Non-pigmented ciliary epithelial cell (primary cell): ENCODE results near the gene SMIM23.

ENCODE experiments used
- DNase-seq: peaks from one replicate; pipeline ENCODE4 v3.0.0-alpha.2; 2010; ENCODE audit warnings: low read depth

SMIM23 gene

DNA sequence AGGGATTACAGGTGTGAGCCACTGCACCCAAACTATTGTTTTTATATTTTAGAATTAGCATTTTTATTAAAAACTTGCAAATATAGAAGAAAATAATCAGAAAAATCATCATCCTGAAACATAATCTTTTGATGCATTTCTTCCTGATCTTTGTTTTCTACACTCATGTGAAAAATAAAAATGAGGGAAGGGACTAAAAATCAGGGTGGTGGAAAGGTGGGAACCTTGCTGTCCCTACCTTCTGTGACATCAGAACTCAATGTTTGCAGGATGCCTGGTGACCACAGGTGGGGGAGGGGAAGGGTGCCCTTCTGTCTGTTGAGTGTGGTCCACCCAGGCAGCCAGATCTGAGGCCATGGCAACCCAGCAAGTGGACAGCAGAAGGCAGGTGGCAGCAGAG lies at the start of gene SMIM23:
TSS of gene SMIM23 (plus strand) at position 301 of the 400 bp plus-strand sequence. CDS start at position 356, 55 bp downstream.
- DNase-seq: no peak

DNA sequence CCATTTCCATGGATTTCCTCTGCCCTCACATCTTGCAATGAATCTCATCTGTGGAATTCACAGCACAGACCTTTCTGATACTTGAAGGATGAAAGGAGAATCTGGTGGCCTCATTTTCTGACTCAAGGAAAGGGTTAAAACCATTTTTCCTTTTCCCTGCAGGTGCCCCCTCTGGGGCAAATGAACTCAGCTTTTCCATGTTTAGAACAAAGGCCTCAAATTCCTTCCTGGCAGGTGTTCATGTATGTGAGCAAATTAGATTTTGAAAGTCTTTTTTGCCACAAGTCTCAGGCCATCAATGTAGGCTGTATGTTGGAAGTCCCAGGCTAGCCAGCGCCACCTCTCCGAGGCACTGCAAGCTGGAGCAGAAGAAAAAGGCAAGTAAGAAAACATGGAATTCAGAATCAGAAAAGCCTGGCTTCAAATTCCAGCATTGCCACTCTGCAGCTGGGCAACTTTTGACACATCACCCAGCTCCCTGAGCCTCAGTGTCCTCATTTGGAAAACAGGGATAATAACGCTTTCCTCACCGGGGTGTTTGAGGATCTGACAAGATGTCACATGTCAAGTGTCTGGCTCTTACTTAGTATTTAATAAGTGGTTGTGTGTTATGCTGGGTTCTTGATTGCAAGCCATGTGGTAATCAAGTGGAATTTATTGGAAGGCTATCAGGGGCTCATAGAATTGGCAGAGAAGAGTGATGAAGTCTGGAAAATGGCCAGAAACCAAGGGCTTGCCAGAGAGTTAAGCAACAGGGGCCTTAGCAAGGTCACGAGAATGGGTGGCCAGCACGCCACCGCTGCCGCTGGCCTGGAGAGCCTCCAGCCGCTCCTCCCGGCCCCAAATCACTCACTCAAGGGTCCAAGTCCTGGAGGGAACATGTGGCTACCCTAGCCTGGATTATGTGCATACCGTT lies 48.4 kb upstream of the SMIM23 start:
- no peak for DNase-seq

DNA sequence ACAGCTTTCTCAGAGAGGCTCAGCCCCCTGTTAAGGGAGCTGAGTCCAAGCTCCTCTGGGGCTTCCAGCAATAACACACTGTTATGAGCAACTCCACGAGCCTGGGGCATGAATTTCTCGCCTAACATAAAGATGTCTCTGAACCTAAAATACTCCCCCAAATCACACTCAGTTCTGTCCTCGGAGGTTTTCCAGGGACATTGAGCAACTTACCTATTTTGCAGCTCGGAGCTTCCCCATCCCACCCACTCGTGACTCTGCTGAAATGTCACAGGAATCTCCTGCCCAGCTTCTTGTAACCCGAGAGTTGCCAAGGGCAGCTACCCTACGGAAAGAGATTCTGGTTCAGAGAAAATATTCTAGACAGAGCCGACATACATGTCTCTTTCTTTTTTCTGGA lies 47.1 kb upstream of the SMIM23 start:
- no peak for DNase-seq

DNA sequence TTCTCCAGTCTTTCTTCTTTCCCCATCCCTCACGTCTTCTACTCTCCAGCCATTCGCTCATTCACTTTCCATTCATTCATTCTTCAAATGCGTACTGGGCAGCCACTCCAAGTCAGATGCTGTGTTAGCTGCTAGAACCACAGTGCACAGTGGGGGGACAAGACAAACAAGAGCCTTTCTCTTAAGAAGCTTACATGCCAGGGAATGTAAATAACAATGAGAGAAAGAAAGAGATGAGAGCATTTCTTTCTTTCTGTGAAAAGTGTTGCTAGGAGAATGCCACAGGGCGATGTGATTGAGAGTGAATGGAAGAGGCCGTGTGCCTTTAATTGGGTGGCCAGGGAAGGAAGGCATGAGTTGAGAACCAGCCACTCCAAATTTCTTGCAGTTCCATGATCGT lies 46.3 kb upstream of the SMIM23 start:
- DNase-seq: no peak

DNA sequence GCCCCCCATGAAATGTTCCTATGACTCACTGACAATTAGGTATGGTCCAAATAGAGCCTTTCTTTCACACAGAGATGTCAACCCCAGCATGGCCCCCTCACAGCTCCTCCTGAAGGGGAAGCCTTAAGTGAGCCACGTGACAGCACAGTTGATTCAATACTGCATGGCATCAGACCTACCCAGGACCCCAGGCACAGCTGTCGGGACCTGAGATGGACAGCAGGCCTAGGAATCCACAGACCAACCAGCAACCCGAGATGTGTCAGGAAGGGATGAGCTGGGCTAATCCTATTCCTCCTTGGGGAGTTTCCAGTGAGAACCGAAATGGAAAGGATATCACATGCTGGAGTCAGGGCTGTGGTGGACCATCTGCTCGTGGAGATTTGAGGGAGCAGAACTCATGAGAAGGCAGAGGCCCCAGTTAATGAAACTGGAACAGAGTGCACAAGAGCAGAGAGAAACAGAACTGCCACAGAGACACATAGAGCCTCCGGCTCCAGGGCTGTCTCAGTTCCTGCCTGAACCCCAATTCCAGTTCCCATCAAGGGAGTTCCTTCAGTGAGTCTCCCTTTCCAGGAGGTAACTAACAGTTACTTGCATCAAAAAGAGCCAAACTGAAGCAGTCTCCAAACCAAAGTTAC lies 42.1 kb upstream of the SMIM23 start:
- no peak for DNase-seq

DNA sequence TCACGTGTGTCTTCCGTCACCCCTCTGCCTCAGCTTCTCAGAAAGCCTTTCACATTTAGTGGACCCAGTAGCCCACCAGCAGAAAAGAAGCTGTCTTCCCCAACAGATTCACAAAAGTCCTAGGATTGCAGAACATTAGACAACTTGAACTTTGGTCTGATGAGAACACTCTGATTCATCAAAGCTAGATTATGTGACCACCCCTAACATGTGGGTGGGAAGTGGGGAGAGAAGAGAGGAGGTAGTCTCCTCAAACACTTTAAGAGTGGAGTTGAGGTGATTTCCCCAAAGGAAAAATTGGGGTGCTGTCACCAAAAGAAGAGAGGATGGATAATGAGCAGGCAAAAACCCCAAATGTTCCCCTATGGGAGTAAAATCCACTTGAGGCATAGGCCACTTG lies 41.4 kb upstream of the SMIM23 start:
- no peak for DNase-seq

DNA sequence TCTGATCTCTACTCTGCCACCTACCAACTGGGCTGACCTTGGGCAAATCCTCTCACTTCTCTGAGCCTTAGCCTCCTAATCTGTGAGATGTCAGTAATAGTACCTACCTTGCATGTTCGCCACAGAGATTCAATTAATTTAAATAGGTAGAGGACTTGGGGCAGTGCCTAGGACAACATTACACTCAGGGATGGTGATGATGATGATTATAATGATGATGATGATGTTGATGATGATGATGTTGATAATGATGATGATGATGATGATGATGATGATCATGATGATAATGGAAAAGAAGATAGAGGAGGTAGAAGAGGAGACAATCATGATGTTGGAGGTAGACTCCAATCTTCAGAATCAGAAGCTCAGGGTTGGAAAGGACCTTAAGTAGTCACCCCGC lies 40.7 kb upstream of the SMIM23 start:
- DNase-seq: no peak

DNA sequence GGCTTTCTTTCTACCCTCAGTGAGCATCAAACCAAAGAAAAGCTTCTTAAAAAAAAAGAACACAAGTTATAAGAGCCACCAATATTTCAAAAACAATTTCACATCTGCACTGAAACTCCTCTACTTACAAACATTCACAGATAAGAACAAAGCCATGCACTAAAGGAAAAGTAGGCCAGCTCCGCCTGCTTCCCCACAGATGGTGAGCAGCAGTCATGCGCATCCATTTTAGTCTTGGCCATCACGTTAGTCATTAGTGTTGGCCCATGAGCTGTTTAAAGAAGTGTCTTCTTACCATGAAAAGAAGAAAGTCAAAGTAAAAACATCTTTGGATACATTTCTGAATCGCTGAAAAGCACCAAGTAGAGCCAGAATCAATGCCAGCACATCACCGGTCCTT lies 40.0 kb upstream of the SMIM23 start:
- no peak for DNase-seq

DNA sequence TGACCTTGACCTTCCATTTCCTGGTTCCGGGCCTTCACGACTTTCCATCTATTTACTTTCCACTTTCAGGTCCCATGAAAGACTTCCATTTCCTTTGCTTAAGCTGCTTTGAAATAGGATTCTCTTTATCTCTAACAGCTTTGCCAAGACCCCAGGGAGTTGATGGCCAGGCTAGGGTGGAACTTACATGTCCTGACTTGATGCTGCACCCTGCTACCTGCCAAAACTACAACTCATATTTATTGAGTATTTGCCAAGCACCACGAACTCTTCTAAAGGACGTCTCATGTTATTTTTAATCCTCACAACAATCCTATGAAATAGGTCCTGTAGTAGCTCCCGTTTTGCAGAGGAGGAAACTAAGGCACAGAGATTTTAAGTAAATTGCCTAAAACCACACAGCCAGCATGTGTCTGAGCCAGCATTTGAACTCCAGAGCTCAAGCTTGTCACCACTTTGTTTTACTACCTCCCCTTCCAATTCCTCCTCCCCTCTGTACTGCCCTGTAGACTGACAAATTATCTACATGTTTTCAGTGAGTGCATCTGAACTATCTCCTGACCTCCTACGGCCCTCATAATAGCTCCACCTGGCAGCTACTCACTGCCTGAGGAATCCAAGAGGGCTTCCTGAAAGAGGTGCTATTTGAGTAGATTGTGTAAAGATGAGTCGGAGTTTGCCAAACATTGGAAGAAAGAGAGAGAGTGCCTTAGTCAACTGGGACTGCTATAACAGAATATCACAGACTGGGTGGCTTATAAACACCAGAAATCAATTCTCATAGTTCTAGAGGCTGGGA lies 38.4 kb upstream of the SMIM23 start:
- DNase-seq: no peak

DNA sequence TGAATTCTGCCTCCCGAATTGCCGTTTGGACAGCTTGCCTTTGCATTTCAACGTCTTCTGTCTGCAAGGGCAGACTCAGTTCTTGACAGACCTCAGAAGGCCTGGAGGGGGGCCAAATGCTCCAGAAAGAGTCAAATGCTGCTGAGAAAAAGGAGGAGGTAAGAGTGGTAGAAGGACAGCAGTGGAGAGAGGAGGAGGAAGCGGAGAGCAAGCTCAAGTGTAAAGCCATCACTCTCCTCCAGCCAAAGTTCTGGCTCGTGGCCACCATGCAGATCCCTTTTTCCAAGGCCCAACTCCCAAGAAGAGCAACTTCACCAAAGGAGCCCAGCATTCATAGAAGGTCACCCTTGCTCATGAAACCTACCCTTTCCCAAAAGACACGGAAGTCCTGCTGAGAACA lies 36.9 kb upstream of the SMIM23 start:
- DNase-seq: no peak

DNA sequence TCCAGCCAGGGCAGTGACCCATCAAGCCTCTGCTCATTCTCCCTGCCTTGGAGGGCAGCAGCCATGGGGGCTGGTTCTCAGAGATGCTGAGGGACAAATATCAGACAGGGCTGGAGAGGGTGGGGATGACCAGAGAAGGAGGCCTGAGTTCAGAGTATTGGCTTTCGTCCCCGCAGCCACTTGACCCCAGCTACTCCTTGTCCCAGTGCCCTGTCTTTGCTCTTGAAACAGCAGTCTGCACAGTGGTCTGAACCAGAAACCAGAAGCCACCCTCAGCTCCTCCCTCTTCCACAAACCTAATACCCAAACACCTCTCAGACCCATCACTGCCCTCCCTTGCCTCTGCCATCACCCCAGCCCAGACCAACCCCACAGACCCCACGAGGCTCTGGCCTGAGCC lies 36.3 kb upstream of the SMIM23 start:
- DNase-seq: no peak

DNA sequence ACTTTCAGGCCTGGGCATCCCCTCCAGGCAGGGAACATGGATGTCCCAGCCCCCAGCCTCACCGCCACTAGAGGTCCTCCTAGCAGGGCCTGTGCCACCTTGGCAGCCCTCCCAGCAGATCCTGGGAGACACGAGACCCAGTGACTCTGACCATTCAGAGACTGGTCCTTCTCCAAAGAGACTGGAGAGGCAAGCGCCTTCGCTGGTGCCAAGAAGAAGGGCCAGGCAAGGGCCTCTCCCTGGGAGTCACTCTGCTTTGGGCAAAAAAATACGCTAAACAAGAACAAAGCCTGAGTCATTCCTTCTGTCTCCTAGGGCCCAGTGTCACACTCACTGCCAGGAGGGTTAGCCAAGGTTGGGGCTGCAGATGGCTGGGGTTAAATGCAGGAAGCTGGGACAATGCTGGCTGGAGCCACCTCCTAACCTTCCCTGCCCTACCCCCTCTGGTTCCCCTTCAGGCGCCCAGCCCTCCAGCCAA lies 35.3 kb upstream of the SMIM23 start:
- no peak for DNase-seq

DNA sequence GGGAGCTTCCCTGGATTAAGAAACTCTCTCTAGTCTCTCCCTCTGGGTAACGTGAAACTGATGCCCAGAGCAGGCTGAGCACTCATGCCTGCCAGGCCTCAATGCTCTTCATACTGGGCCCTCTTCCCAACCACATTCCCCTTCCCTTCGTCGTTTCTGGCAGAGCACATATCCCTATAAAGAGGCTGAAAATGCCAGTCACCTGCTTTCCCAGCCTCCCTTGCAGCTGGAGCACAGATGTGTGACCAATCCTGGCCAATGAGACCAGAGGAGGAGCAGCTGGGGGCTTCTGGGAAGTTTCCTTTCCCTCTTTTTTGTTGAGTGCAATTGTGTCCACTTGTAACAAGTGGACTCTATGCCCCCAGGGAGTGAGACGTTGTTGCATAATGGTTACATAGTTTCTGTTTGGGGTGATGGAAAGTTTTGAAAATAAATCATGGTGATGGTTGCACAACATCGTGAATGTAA lies 30.2 kb upstream of the SMIM23 start:
- no peak for DNase-seq

DNA sequence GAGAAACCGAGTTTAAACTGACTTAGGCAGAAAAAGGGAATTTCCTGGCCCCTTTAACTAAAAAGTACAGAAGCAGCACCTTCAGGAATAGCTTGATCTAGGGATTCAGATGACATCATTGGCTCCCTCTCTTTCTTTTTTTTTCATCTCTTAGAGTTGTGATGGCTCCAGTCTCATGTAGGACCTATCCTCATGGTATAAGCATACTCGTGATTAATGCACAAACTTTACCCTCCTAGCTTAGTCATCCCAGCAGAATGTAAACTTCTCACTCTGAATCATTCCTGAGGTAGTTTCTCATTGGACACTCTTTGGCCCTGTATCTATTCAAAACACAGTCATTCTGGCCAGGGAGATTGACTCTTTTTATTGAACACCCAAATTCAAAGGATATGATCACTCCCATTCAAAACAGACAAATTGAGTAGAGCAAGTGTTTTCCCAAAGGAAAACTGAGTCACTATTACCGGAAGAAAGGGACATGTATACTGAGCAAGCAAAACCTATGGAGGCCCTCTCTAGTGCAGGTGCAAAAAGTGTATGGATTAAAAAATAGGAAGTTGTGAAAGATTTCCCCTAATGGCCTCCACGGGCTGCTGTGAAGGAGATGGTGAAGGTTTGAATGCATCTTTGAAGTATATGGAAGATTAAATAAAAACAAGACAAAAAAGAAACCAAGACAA lies 27.6 kb upstream of the SMIM23 start:
- DNase-seq: peak; percentile 85

DNA sequence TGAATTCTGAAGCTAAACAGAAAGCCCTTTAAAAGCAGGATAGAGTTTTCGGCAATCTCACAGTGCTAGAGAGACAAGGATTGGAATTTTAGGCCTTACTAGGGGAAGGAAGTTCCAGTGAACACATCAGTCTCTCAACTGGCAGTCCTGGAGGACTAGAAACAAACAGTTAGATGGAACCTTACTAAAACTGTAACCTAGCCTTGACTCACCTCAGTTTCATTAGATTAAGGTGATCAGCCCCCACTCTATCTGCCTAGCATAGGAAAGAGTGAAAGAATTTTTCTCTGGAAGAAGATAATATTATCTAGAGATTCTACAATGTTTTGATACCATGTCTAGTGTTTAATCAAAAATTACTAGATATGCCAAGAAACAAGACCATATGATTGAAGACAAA lies 25.8 kb upstream of the SMIM23 start:
- DNase-seq: no peak

DNA sequence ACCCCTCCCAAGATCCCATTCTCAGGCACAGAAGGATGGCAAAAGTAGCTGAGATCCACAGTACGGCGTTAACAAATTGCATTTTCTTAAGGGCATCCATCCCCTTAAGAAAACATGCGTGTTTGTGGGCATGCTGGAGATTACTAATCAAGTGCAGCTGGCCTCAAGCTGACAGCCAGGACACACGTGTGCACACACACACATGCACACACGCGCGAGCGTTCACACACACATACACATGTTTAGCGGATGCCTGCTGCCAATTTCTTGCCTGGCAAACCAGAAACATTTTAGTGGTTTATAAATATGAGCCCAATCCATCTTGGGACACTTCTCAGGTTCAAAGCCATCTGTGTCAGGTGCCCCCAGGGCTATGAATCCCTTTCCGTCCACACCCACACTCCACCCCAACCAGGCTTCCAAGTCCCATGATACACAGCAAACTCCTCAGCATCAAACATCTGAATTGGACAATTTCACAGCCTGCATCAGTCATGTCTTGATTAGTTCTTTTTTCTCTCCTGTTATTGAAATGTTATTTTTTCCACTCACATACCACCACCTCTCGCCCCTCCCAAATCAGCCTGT lies 23.5 kb upstream of the SMIM23 start:
- DNase-seq: no peak

DNA sequence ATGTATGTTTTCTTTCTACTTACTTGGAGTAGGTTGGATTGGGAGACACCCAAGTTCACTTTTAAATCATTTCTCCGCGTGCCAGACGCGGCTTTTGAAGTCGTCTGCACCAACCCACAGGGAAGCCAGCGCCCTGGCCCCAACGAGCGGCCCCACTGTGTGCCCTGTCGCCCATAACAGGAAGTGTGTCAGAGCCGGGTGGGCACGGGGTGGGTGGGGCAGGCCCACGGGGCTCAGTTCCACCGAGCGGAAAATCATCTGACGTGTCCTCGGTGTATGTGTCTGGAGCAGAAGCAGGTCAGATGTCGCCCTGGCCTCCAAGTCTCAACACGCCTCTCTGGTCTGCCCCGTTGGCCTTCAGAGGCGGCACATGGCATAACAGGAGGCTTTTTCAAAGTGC lies 22.7 kb upstream of the SMIM23 start:
- DNase-seq: no peak

DNA sequence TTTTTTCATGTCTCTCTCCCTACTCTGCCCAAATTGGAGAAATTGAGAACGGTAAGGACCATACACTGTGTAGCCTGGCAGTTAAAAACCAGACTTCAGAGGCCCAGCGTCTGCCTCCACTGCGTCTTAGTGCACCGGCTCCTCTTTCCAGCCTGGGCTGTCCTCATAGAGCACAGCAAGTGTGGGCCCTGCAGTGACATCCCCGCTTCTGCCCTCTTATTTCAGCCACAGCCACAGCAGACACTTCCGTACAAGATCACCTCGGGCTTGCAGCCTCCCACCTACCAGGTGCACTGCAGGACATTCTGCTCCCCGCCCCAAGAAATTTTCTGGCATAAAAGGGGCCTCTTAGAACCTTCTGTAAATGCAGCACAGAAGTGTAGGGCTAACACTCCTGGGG lies 21.4 kb upstream of the SMIM23 start:
- DNase-seq: no peak

DNA sequence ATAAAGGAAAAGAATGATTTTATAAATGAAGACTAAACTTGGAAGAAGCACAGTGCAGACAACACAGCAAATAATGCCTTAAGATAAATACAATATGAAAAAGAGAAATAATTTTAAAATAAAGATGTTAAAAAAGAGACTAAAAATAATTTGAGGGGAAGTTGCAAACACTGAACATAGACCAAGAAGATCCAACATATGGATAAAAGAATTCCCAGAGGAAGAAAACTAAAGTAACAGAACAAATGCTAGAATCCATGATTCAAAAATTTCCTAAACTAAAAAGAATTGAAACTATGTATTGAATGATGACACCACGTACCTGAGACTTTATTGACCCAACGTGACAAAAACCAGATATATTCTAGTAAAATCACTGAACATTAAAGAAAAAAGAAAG lies 18.7 kb upstream of the SMIM23 start:
- DNase-seq: no peak

DNA sequence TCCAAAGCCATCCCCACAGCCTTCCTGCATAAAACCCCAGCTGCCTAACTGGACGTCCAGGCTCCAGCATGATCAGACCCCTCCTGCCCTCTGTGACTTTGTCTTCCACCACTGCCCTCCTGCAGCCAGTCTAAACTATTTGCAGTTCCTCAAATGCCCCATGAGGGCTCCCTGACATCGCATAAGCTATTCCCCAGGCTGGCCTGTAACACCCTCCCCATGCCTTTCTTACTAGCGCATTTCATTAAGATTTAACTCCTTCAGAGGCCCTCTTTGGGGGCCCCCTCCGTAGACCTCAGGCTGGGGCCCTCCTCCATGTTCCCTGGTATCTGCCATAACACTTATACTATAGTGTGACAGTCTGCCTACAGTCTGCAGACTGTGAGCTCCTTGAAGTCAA lies 15.5 kb upstream of the SMIM23 start:
- no peak for DNase-seq

DNA sequence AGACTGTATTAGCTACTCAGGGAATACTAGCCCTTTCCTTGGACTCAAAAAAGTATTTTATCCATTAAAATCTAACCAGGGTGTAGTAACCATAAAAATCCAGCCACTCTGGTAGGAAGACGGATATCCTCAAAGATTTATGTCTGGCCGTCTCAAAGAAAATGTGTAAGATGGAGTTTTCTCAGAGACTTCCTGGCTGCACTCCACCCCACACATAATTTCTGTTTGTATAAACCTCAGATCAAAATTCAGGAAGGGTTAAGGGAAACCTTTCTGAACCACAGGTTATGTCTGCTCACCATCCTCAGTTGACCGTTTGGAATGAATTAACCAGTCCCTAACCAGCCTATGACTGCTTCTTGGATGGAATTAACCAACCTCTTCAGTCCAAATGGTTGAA lies 13.8 kb upstream of the SMIM23 start:
- DNase-seq: no peak

DNA sequence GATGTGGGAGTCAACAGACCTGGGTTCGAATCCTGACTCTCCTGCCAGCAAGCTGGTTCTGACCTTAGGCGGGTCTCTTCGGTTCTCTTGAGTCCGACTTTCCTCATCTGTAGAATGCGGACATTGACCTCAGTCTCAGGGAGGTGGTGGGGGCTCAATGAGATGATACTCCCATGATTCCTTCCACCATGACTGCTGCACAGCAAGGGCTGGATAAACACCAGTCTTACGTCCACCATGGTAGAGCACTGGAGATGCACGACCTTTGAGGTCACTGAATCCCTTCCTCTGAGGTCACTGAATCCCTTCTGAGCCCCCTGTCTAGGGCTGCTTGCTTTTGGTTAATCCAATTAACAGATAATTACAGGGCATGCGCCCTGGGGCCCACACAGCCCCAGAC lies 12.5 kb upstream of the SMIM23 start:
- DNase-seq: no peak
